ENCODE results near the gene LRRC9. TPM values are rescaled to one million over a fixed set of nuclear protein-coding genes. Genes with fewer than 3 reads are reported as not detected.

LRRC9 gene
- total RNA-seq, 2 experiments from 2014 or later = not detected

GRCh38 chr14:60051721-60052221 is 131.8 kb downstream of the LRRC9 start:
- Mint-ChIP-seq H3K27ac (peak overlapping the region; percentile 23), H3K4me1 (ENCODE audit: low read depth) (peaks cover 38% of the 10 kb centered on the region), H3K36me3 (ENCODE audit: low read depth) (no peaks in the 10 kb centered on the region), H3K27me3 (peaks cover 2% of the 10 kb centered on the region), H3K4me3 (peak overlapping the region; percentile 20), H3K9me3 (no peaks in the 10 kb centered on the region)
- intact Hi-C loops (cut with micrococcal nuclease) = no loop called here
- CTCF ChIA-PET = no interaction called here
- POLR2A ChIA-PET = interaction anchor here (1.1 kb wide), 1 partner anchor 18 kb away, joined by 3 read pairs; no protein-coding TSS in a partner anchor
- ATAC-seq (peak; percentile 80), DNase-seq (peak; percentile 40)
- no peak for TF ChIP-seq CTCF (IDR thresholded peaks at IDR 0.05)

- CTCF ChIA-PET = interaction anchor here (1.2 kb wide), 1 partner anchor 126 kb away, joined by 4 read pairs; no protein-coding TSS in a partner anchor
- Mint-ChIP-seq H3K9me3 (no peaks in the 10 kb centered on the region), H3K4me1 (ENCODE audit: low read depth) (no peaks in the 10 kb centered on the region), H3K4me3 (no peak overlapping the region), H3K36me3 (ENCODE audit: low read depth) (no peaks in the 10 kb centered on the region), H3K27ac (no peak overlapping the region), H3K27me3 (peaks cover 5% of the 10 kb centered on the region)
- DNase-seq = no peak
- no peak for ATAC-seq
- intact Hi-C loops (cut with micrococcal nuclease) = no loop called here
- no peak for TF ChIP-seq CTCF (IDR thresholded peaks at IDR 0.05)
- POLR2A ChIA-PET = no interaction called here
Observed at GRCh38 chr14:60058087-60058486, 138.1 kb downstream of the LRRC9 start.

DNA sequence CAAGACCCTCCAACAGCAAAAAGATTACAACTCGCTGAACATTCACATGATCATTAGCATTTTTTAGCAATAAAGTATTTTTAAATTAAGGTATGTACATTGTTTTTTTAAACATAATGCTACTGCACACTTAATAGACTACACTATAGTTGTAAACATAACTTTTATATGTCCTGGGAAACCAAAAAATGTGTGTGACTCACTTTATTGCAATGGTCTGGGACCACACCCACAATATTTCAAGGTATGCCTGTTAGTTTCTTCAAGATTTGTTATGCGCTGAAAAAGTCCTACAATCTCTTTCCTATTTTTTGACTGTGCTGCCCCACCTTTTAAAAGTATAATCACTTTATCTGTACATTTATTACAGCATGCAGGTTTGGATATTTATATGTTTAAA is 141.4 kb downstream of the LRRC9 start:
- ATAC-seq = no peak
- Mint-ChIP-seq H3K4me1 (ENCODE audit: low read depth) (no peaks in the 10 kb centered on the region), H3K36me3 (ENCODE audit: low read depth) (no peaks in the 10 kb centered on the region), H3K4me3 (no peak overlapping the region), H3K27ac (no peak overlapping the region), H3K27me3 (peaks cover 3% of the 10 kb centered on the region), H3K9me3 (no peaks in the 10 kb centered on the region)
- CTCF ChIA-PET = interaction anchor here (2.4 kb wide), 1 partner anchor 123 kb away, joined by 18 read pairs; no protein-coding TSS in a partner anchor
- no peak for TF ChIP-seq CTCF (IDR thresholded peaks at IDR 0.05)
- POLR2A ChIA-PET = no interaction called here
- intact Hi-C loops (cut with micrococcal nuclease) = no loop called here
- DNase-seq = no peak

- no peak overlapping the region for H3K27ac Mint-ChIP-seq
- ATAC-seq = peak; percentile 60
Observed at GRCh38 chr14:60064491-60065072, 144.6 kb downstream of the LRRC9 start.

More at GRCh38 chr14:60064491-60065072, 144.6 kb downstream of the LRRC9 start:
- Mint-ChIP-seq H3K27me3 (peaks cover 3% of the 10 kb centered on the region), H3K4me3 (no peak overlapping the region), H3K4me1 (ENCODE audit: low read depth) (no peaks in the 10 kb centered on the region), H3K36me3 (ENCODE audit: low read depth) (no peaks in the 10 kb centered on the region), H3K9me3 (no peaks in the 10 kb centered on the region)
- DNase-seq = no peak
- ChIA-PET CTCF (interaction anchor here (0.6 to 2.5 kb wide), 9 partner anchors 10 to 239 kb away, joined by 3 to 37 read pairs (median 3); no protein-coding TSS in a partner anchor), POLR2A (no interaction called here)
- TF ChIP-seq CTCF (IDR thresholded peaks at IDR 0.05) = peak; percentile 58
- intact Hi-C loops (cut with micrococcal nuclease) = loop anchor here (1.0 kb wide), 1 partner anchor 120 kb away; no protein-coding TSS in a partner anchor

All from activated CD8-positive, alpha-beta T cell treated with anti-CD3 and anti-CD28 coated beads for 36 hours (primary cell).